HepG2 (cell line): ENCODE data around the gene ANKRD13D. TPM values are rescaled to one million over a fixed set of nuclear protein-coding genes. Genes with fewer than 3 reads are reported as not detected.

Experiments
- ATAC-seq: fragments of 200-7000 bp; cut with Tn5 transposase; 3 replicates; pipeline ENCODE4 v1.9.1; 2020; ENCODE audit warnings: mild to moderate bottlenecking, moderate library complexity
- BruUV-seq: library from RNA; stranded (reverse); fragments of 400-500 nt; replicated peaks from 2 replicates; lab custom pipeline; 2021; lab: Mats Ljungman, UMichigan
- CTCF ChIA-PET: fragments of 300-600 bp; formaldehyde crosslinking; extraction: SDS; loops from one replicate; lab custom pipeline; 2021; ENCODE audit warnings: low total read pairs, inconsistent platforms, low intra/inter-chr PET ratio; lab: Yijun Ruan, JAX
- POLR2A ChIA-PET: fragments of 350-600 bp; sonication (Branson Sonifier 250); formaldehyde crosslinking; loops from one replicate; lab custom pipeline; 2020; ENCODE audit warnings: antibody characterized with exemption, inconsistent platforms; lab: Yijun Ruan, JAX
- DNase-seq: peaks from one replicate; pipeline ENCODE4 v3.0.0-alpha.2; 2015; ENCODE audit warnings: low spot score
- FAIRE-seq: peaks from 3 replicates; lab custom pipeline; 2011; peaks lifted over from hg19 to GRCh38; lab: Jason Lieb, UNC
- H2AFZ ChIP-seq: one replicate; pipeline ENCODE4 v1.6.1; 2011; ENCODE audit warnings: low read length, inconsistent platforms
- H3K27ac ChIP-seq: fragments of 300-600 bp; 3 replicates; pipeline ENCODE4 v1.8.0; 2011; ENCODE audit warnings: mixed run types, mild to moderate bottlenecking, mixed read lengths, low read length, inconsistent platforms; ENCODE audit not compliant: insufficient read depth; ENCODE audit errors: extremely low read length
- H3K27me3 ChIP-seq, 2 experiments: fragments of 200-600 bp in 1 of 2; 2 replicates in 1 of 2; 3 replicates in 1 of 2; pipeline versions ENCODE4 v1.6.0 to v1.8.0; 2011; ENCODE audit warnings: low read length in 2 of 2, mild to moderate bottlenecking in 2 of 2, moderate library complexity in 2 of 2, inconsistent platforms in 1 of 2; ENCODE audit not compliant: insufficient read depth in 2 of 2, control insufficient read depth in 1 of 2
- H3K36me3 ChIP-seq, 2 experiments: fragments of 200-600 bp in 1 of 2; replicated peaks in 1 of 2; 2 replicates in 1 of 2; 3 replicates in 1 of 2; pipeline versions ENCODE4 v1.5.1 to v1.8.0; 2011; ENCODE audit warnings: low read length in 2 of 2, inconsistent platforms in 1 of 2; ENCODE audit not compliant: insufficient read depth in 2 of 2, control insufficient read depth in 1 of 2
- H3K4me1 ChIP-seq: 2 replicates; pipeline ENCODE4 v1.5.1; 2012; ENCODE audit warnings: low read length, inconsistent platforms; ENCODE audit not compliant: insufficient read depth
- H3K4me2 ChIP-seq: 2 replicates; pipeline ENCODE4 v1.6.0; 2011; ENCODE audit warnings: low read depth, low read length, inconsistent platforms
- H3K4me3 ChIP-seq, 3 experiments: fragments of 200-600 bp in 1 of 3; sonication (generic), shearing (Covaris generic) in 1 of 3; replicated peaks in 1 of 3; 2 replicates each; pipeline ENCODE4 v1.5.1; 2011 to 2016; ENCODE audit warnings: low read length in 3 of 3, inconsistent platforms in 2 of 3, low read depth in 2 of 3, mild to moderate bottlenecking in 2 of 3, control low read depth in 1 of 3, mixed read lengths in 1 of 3; ENCODE audit not compliant: insufficient read depth in 1 of 3
- H3K79me2 ChIP-seq: one replicate; pipeline ENCODE4 v1.6.1; 2011; ENCODE audit warnings: low read length, inconsistent platforms; ENCODE audit not compliant: insufficient read depth
- H3K9ac ChIP-seq: 2 replicates; pipeline ENCODE4 v1.6.0; 2011; ENCODE audit warnings: mild to moderate bottlenecking, low read depth, low read length, inconsistent platforms; ENCODE audit not compliant: insufficient read depth
- H3K9me3 ChIP-seq: 2 replicates; pipeline ENCODE4 v1.5.1; 2012; ENCODE audit warnings: mild to moderate bottlenecking, low read length
- H4K20me1 ChIP-seq: 2 replicates; pipeline ENCODE4 v1.6.0; 2011; ENCODE audit warnings: inconsistent platforms, mild to moderate bottlenecking, low read length, moderate library complexity; ENCODE audit not compliant: insufficient read depth
- HMG20A ChIP-seq: IDR thresholded peaks from 2 replicates; pipeline ENCODE4 v1.6.1; 2016; ENCODE audit warnings: borderline replicate concordance
- JDP2 ChIP-seq: sonication (generic); formaldehyde crosslinking; IDR thresholded peaks from 2 replicates; pipeline ENCODE4 v1.8.1; 2022; ENCODE audit warnings: missing genetic modification reagents, borderline replicate concordance
- MAFG ChIP-seq: sonication (generic); formaldehyde crosslinking; IDR thresholded peaks from 2 replicates; pipeline ENCODE4 v1.5.1; 2020; ENCODE audit warnings: mild to moderate bottlenecking, missing genetic modification reagents
- MED8 ChIP-seq: sonication (generic); formaldehyde crosslinking; IDR thresholded peaks from 2 replicates; pipeline ENCODE4 v1.8.1; 2023; ENCODE audit warnings: mild to moderate bottlenecking, missing genetic modification reagents; ENCODE audit not compliant: insufficient replicate concordance
- NR2F2 ChIP-seq: IDR thresholded peaks from 2 replicates; pipeline ENCODE4 v1.6.1; 2012; ENCODE audit warnings: low read depth, inconsistent platforms, borderline replicate concordance
- NRL ChIP-seq: sonication (generic); formaldehyde crosslinking; IDR thresholded peaks from 2 replicates; pipeline ENCODE4 v1.5.0; 2020; ENCODE audit warnings: missing genetic modification reagents, mild to moderate bottlenecking, moderate library complexity, borderline replicate concordance
- PHF8 ChIP-seq: sonication (generic); formaldehyde crosslinking; IDR thresholded peaks from 2 replicates; pipeline ENCODE4 v1.5.0; 2020; ENCODE audit warnings: missing genetic modification reagents
- RFX1 ChIP-seq: fragments of 450-650 bp; IDR thresholded peaks from 2 replicates; pipeline ENCODE4 v1.6.1; 2017
- WIZ ChIP-seq: sonication (generic); formaldehyde crosslinking; IDR thresholded peaks from 2 replicates; pipeline ENCODE4 v1.5.1; 2020; ENCODE audit warnings: mild to moderate bottlenecking, missing genetic modification reagents
- ZBTB42 ChIP-seq: sonication (generic); formaldehyde crosslinking; IDR thresholded peaks from 2 replicates; pipeline ENCODE4 v1.5.0; 2020; ENCODE audit warnings: mild to moderate bottlenecking, missing genetic modification reagents
- ZBTB7B ChIP-seq: sonication (generic); formaldehyde crosslinking; IDR thresholded peaks from 2 replicates; pipeline ENCODE4 v1.4.0; 2020; ENCODE audit warnings: missing genetic modification reagents
- ZC3H4 ChIP-seq: sonication (generic); formaldehyde crosslinking; IDR thresholded peaks from 2 replicates; pipeline ENCODE4 v1.4.0; 2020; ENCODE audit warnings: missing genetic modification reagents, borderline replicate concordance
- ZMYM3 ChIP-seq: sonication (generic); formaldehyde crosslinking; IDR thresholded peaks from 2 replicates; pipeline ENCODE4 v1.5.1; 2020; ENCODE audit warnings: mild to moderate bottlenecking, missing genetic modification reagents
- ZNF382 ChIP-seq: sonication (generic); formaldehyde crosslinking; IDR thresholded peaks from 2 replicates; pipeline ENCODE4 v1.5.0; 2020; ENCODE audit warnings: missing genetic modification reagents, mild to moderate bottlenecking, borderline replicate concordance
- ZNF598 ChIP-seq: sonication (generic); formaldehyde crosslinking; IDR thresholded peaks from 2 replicates; pipeline ENCODE4 v1.5.1; 2020; ENCODE audit warnings: mild to moderate bottlenecking, missing genetic modification reagents, borderline replicate concordance
- ZNF749 ChIP-seq: sonication (generic); formaldehyde crosslinking; IDR thresholded peaks from 2 replicates; pipeline ENCODE4 v1.8.0; 2022; ENCODE audit warnings: mild to moderate bottlenecking, missing genetic modification reagents, moderate library complexity, borderline replicate concordance
- ZNF790 ChIP-seq: sonication (generic); formaldehyde crosslinking; IDR thresholded peaks from 2 replicates; pipeline ENCODE4 v1.8.0; 2022; ENCODE audit warnings: missing genetic modification reagents, mild to moderate bottlenecking, borderline replicate concordance
- ZNF878 ChIP-seq: sonication (generic); formaldehyde crosslinking; IDR thresholded peaks from 2 replicates; pipeline ENCODE4 v1.8.1; 2023; ENCODE audit warnings: mild to moderate bottlenecking, missing genetic modification reagents, moderate library complexity
- WGBS: methylation state at CpG from one replicate; pipeline ENCODE4 v1.1.6; 2017; ENCODE audit warnings: low lambda C conversion rate; 5-methylcytosine and 5-hydroxymethylcytosine counted together
- in situ Hi-C: cut with HindIII; loops from 2 replicates; pipeline ENCODE4 v1.10.0; 2017; ENCODE audit warnings: low pct_unique_long_range_greater_than_20kb; ENCODE audit not compliant: extremely low pct_ligation_motif_present
- intact Hi-C: fragments of 100-400 bp; cut with micrococcal nuclease; formaldehyde crosslinking; loops from one replicate; pipeline ENCODE4 v1.10.0; 2022; ENCODE audit not compliant: unreplicated experiment
- polyA plus RNA-seq, 8 experiments: library from polyadenylated mRNA; depleted of rRNA in 3 of 8; stranded (reverse) in 7 of 8; unstranded in 1 of 8; fragments of >200 nt; fragmentation: Illumina TruSeq in 4 of 8; extraction: Trizol in 4 of 8; gene quantifications; 2 replicates each; pipeline versions ENCODE4 v1.2.1 to v1.2.3, GENCODE V29; 2011 to 2016; ENCODE audit warnings: low read depth in 4 of 8, missing spikeins in 1 of 8, mixed read lengths in 1 of 8; ENCODE audit not compliant: insufficient read depth in 1 of 8
- total RNA-seq, 5 experiments: library from RNA; depleted of rRNA; stranded (reverse); fragments of >200 nt; fragmentation: Illumina TruSeq; extraction: Trizol; gene quantifications; 2 replicates each; pipeline ENCODE4 v1.2.3, GENCODE V29; 2016; ENCODE audit warnings: low read depth in 1 of 5
- TF ChIP-seq, protein P1 (sequence below): sonication (generic); formaldehyde crosslinking; IDR thresholded peaks from 2 replicates; pipeline ENCODE4 v1.5.1; 2020; ENCODE audit warnings: missing genetic modification reagents, mild to moderate bottlenecking, borderline replicate concordance
- TF ChIP-seq, protein P2 (sequence below): sonication (generic); formaldehyde crosslinking; IDR thresholded peaks from 2 replicates; pipeline ENCODE4 v1.8.1; 2022; ENCODE audit warnings: mild to moderate bottlenecking, missing genetic modification reagents

The ANKRD13D gene
- total and polyA plus RNA-seq, 2 of the 13 experiments (the other 11 are each of a cell fraction or from before 2014, with no cell fraction given) = 18.6 to 27.3 TPM

DNA sequence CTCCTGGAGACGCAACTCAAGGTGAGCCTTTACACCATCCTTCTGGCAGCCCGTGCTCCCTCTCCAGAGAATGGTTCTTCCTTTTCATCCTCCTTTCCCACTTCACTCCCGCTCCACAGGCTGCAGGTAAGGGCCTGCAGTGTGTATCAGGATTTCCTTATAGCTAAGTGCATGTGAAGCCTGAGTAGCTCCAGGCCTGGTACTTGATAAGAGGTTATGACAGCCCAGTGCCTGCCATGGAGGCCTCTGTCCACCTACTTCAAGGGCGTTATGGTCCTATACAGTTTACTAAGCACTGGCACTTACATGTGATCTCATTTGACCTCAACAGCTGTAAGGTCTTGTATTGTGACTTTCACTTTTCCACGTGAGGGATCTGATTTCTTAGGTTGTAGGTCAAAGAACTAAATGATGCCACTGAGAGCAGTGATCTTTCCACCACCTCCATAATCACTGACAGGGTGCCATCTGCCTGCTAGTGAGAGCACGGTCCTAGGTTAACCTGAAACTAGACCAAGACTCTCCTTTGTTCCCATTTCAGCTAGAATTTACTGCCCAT lies 32.3 kb downstream of the ANKRD13D start:
- no peak for TF ChIP-seq HMG20A (CRISPR knock-in tag)
- no peak for TF ChIP-seq ZNF878 (CRISPR knock-in tag)
- no peak for TF ChIP-seq MAFG (CRISPR knock-in tag)
- TF ChIP-seq, protein P1, sequence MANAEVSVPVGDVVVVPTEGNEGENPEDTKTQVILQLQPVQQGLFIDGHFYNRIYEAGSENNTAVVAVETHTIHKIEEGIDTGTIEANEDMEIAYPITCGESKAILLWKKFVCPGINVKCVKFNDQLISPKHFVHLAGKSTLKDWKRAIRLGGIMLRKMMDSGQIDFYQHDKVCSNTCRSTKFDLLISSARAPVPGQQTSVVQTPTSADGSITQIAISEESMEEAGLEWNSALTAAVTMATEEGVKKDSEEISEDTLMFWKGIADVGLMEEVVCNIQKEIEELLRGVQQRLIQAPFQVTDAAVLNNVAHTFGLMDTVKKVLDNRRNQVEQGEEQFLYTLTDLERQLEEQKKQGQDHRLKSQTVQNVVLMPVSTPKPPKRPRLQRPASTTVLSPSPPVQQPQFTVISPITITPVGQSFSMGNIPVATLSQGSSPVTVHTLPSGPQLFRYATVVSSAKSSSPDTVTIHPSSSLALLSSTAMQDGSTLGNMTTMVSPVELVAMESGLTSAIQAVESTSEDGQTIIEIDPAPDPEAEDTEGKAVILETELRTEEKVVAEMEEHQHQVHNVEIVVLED = no peak
- TF ChIP-seq ZNF749 (CRISPR knock-in tag) = no peak
- no peak for TF ChIP-seq ZBTB7B
- TF ChIP-seq ZNF382 (CRISPR knock-in tag) = no peak
- no peak for TF ChIP-seq ZMYM3 (CRISPR knock-in tag)
- no peak for TF ChIP-seq ZNF790 (CRISPR knock-in tag)
- TF ChIP-seq NR2F2 = no peak
- TF ChIP-seq JDP2 (CRISPR knock-in tag) = no peak
- no peak for TF ChIP-seq WIZ
- no peak for TF ChIP-seq ZNF598 (CRISPR knock-in tag)
- no peak for TF ChIP-seq RFX1
- no peak for TF ChIP-seq ZBTB42 (CRISPR knock-in tag)
- TF ChIP-seq NRL (CRISPR knock-in tag) = no peak
- TF ChIP-seq ZC3H4 (CRISPR knock-in tag) = no peak
- no peak for TF ChIP-seq MED8 (CRISPR knock-in tag)
- TF ChIP-seq PHF8 (CRISPR knock-in tag) = no peak
- TF ChIP-seq, protein P2, sequence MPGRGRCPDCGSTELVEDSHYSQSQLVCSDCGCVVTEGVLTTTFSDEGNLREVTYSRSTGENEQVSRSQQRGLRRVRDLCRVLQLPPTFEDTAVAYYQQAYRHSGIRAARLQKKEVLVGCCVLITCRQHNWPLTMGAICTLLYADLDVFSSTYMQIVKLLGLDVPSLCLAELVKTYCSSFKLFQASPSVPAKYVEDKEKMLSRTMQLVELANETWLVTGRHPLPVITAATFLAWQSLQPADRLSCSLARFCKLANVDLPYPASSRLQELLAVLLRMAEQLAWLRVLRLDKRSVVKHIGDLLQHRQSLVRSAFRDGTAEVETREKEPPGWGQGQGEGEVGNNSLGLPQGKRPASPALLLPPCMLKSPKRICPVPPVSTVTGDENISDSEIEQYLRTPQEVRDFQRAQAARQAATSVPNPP (CRISPR knock-in tag) = no peak
- no peak for FAIRE-seq
- H3K36me3 ChIP-seq = no peaks in the 10 kb centered on the region
- H3K4me2 ChIP-seq = no peak overlapping the region
- H4K20me1 ChIP-seq = no peaks in the 10 kb centered on the region
- 87% methylated on average over 5 of the region's 6 CpGs for WGBS
- H2AFZ ChIP-seq = no peak overlapping the region
- intact Hi-C loops (no loop called here), in situ Hi-C loops (no loop called here)
- BruUV-seq = no TSS peak
- no peaks in the 10 kb centered on the region for H3K27me3 ChIP-seq
- H3K4me1 ChIP-seq = peaks cover 13% of the 10 kb centered on the region
- ChIA-PET CTCF (no interaction called here), POLR2A (no interaction called here)
- no peak for DNase-seq
- H3K9me3 ChIP-seq = no peaks in the 10 kb centered on the region
- H3K79me2 ChIP-seq = no peaks in the 10 kb centered on the region
- no peak for ATAC-seq
- no peak overlapping the region for H3K27ac ChIP-seq
- no peak overlapping the region for H3K9ac ChIP-seq
- H3K4me3 ChIP-seq = no peak overlapping the region
